GM10266 (cell line): ENCODE data around the gene TTLL11.

Experiments used
- DNase-seq: peaks from one replicate; pipeline ENCODE4 v3.0.0; 2012; ENCODE audit errors: extremely low spot score
- TF ChIP-seq, protein P1 (sequence below): IDR thresholded peaks from 2 replicates; pipeline ENCODE4 v1.5.1; 2012; ENCODE audit warnings: mild to moderate bottlenecking, low read depth; ENCODE audit not compliant: control insufficient read depth, insufficient read depth; ENCODE audit errors: missing control alignments

Gene TTLL11

DNA sequence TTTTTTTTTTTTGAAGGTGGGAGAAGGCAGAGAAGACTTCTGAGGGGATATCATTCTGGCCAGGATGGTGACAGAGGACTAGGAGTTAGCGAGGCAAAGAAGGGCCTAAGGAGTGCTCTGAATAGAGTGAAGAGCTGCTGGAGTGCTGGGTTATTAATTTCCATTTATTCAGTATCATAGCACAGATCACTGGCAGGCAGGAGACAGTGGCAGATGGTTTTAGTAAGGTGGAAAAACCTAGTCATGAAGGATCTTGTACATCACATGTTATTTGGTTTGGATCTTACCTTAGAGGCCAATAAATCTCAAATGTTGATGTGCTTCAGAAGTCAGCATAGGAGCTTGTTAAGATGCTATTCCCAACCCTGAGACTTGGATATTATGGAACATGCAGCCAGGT, 165.5 kb downstream of the TTLL11 start:
- DNase-seq, result no peak
- TF ChIP-seq, protein P1, sequence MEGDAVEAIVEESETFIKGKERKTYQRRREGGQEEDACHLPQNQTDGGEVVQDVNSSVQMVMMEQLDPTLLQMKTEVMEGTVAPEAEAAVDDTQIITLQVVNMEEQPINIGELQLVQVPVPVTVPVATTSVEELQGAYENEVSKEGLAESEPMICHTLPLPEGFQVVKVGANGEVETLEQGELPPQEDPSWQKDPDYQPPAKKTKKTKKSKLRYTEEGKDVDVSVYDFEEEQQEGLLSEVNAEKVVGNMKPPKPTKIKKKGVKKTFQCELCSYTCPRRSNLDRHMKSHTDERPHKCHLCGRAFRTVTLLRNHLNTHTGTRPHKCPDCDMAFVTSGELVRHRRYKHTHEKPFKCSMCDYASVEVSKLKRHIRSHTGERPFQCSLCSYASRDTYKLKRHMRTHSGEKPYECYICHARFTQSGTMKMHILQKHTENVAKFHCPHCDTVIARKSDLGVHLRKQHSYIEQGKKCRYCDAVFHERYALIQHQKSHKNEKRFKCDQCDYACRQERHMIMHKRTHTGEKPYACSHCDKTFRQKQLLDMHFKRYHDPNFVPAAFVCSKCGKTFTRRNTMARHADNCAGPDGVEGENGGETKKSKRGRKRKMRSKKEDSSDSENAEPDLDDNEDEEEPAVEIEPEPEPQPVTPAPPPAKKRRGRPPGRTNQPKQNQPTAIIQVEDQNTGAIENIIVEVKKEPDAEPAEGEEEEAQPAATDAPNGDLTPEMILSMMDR, result no peak

DNA sequence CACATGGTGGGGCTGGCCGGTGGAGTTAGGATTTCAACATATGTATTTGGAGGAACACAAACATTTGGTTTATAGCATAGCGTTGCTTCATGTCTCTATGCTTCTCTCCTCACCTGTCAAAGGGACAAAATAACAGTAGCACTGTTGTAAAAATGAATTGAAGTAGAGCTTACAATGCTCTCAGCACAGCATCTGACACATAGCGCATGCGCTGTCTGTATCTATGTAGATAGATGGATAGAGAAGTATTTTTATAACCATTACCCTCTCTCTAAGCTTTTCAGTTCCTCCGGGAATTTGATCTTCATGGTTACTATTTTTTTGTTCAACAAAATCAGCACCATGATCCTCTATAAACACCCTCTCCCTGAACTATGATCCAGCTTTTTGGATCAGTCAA, 166.0 kb downstream of the TTLL11 start:
- TF ChIP-seq, protein P1, result no peak
- no peak for DNase-seq

DNA sequence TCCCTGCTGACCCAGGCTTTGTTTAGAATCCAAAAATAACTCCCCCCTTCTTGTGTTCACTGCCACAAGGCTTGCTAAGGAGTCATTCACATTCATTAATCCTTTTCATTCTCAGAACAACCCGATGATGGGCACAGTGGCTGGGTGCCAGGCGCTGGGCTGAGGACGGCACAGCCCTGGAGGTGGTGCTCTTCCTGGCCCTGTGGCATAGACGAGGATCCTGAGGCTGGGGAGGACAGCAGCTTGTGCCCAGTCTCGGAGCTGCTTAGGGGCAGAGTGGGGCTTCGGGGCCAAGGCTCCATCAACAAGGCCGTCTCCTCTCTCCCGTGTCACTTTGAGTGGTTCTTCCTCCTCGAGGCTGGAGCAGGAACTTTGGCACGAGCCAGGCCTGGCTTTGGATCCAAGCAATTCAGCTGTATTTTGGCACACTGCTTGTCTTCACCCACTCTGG, 166.7 kb downstream of the TTLL11 start:
- TF ChIP-seq, protein P1, result no peak
- DNase-seq, result no peak

DNA sequence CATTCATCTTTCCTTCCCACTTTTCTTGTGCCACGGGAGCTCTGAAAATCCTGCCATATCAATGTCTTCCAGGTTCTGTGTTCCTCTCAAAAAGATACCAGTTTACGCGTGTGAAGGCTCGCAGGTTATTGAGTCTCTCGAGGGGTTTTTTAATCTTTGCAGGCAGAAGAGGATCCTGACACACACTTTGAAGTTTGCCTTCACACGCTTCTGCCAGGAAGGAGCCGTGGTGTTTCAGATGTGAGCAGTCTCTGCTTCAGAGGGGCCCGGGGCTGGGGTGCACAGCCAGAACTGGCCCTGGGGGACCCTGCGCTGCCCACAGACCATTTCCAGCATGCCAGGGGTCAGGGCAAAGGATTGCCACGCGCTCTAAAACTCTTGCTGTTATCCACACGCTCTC, 167.2 kb downstream of the TTLL11 start:
- TF ChIP-seq, protein P1, result no peak
- no peak for DNase-seq

DNA sequence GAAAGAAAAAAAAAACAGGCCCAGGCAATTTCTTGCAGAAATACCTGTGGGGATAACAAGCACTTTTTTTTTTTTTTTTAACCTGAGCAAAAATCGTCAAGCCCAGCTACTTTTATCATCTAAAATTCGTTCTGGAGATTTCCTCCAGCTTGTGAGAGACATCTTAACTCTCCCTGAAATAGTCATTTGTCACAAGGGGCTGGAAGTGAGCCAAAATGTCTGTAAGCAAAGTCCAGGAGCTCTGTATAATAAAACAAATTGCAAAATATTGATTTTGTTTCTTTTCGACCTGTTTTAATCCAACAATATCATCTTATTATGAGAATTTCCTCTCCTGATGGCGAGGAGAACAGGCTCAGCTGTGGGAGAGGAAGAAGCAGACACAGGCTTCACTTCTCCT, 168.4 kb downstream of the TTLL11 start:
- TF ChIP-seq, protein P1, result no peak
- no peak for DNase-seq

DNA sequence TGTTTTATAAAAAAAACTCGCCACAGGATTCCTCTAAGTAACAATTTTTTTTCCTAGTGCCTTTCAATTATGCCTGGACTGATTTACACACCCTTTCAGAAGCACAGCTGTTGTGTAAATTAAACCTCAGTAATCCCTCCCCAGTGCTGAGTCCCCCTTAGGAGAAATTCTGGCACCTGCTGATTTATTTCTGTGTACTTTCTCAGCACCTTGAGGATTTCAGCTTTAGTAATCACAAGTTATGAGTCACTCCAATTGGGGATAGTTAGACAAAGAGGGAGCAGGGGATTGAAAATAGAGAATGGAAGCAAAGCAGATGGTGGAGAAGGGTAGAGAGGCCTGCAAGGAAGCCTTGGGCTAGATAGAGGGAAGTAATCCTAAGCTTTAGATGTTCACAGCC, 171.7 kb downstream of the TTLL11 start:
- no peak for DNase-seq
- TF ChIP-seq, protein P1, result no peak

DNA sequence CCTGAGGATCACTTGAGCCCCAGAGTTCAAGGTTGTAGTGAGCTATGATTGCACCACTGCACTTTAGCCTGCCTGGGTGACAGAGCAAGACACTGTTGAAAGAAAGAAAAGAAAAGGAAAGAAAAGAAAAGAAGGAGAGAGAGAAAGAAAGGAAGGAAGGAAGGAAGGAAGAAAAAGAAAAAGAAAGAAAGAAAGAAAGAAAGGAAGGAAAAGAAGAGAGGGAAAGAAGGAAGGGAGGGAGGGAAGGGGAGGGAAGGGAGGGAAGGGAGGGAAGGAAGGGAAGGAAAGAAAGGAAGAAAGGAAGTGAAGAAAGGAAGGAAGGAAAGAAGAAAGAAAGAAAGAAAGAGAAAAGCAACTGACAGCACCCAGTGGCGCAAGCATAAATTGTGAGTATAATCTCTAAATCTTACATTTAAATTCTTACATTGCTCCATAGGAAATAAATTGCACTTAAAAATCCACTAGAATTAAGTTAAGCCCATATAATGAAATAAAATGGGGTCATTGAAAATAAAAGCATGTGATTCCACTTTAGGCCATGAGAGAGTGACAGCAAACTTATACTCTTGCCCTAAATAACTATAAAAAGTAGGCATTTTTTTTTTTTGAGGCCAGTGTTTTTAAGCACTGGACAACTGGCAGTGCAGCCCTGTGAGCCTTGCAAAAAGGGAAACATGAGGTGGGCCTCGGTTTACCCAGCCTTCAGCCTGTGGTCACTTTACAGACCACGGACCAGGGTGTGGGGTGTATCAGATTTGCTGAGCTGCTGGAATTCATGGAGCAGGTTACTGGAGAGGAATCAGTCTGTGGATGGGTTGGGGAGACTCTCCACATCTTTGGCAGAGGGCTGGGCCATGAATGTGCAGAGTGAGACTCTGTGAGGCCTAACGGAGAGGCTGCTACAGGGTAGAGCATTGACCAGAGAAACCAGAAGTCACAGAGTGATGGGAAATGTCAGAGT, 175.5 kb downstream of the TTLL11 start:
- TF ChIP-seq, protein P1, result no peak
- no peak for DNase-seq
